H1 (cell line): ENCODE results near the gene TBC1D2. TPM values are rescaled to one million over a fixed set of nuclear protein-coding genes. Genes with fewer than 3 reads are reported as not detected.

Experiments
- CTCF ChIA-PET: fragments of 300-600 bp; sonication (Branson Sonifier 250); formaldehyde crosslinking; loops from one replicate; lab custom pipeline; 2021; ENCODE audit not compliant: partially characterized antibody; lab: Charles Lee
- POLR2A ChIA-PET: fragments of 300-600 bp; sonication (Branson Sonifier 250); formaldehyde crosslinking; loops from one replicate; lab custom pipeline; 2021; ENCODE audit warnings: inconsistent platforms; ENCODE audit not compliant: partially characterized antibody; lab: Charles Lee
- DNase-seq, 2 experiments: peaks; one replicate each; pipeline versions ENCODE4 v3.0.0 to v3.0.0-alpha.2; 2010 to 2022; ENCODE audit warnings: low spot score in 2 of 2, low read depth in 1 of 2, mixed read lengths in 1 of 2
- FAIRE-seq: peaks from 2 replicates; lab custom pipeline; 2011; peaks lifted over from hg19 to GRCh38; lab: Jason Lieb, UNC
- H2AFZ ChIP-seq: 2 replicates; pipeline ENCODE4 v1.8.1; 2012; ENCODE audit warnings: low read length, inconsistent platforms
- H2AK5ac ChIP-seq: 2 replicates; pipeline ENCODE4 v1.6.1; 2013; ENCODE audit warnings: low read depth, low read length
- H2BK120ac ChIP-seq: replicated peaks from 2 replicates; pipeline ENCODE3; 2013; ENCODE audit warnings: low read depth, low read length, inconsistent platforms
- H2BK12ac ChIP-seq: 2 replicates; pipeline ENCODE4 v1.6.1; 2013; ENCODE audit warnings: low read depth, low read length
- H2BK15ac ChIP-seq: 2 replicates; pipeline ENCODE4 v1.6.1; 2013; ENCODE audit warnings: low read length
- H2BK20ac ChIP-seq: 2 replicates; pipeline ENCODE4 v1.6.1; 2013; ENCODE audit warnings: low read length
- H2BK5ac ChIP-seq: 2 replicates; pipeline ENCODE4 v1.6.1; 2013; ENCODE audit warnings: low read depth, low read length
- H3K14ac ChIP-seq: 2 replicates; pipeline ENCODE4 v1.6.1; 2013; ENCODE audit warnings: inconsistent platforms; ENCODE audit not compliant: insufficient read length
- H3K18ac ChIP-seq: 2 replicates; pipeline ENCODE4 v1.6.1; 2013; ENCODE audit warnings: low read length; ENCODE audit errors: extremely low read depth
- H3K23ac ChIP-seq: 2 replicates; pipeline ENCODE4 v1.6.1; 2013; ENCODE audit warnings: inconsistent platforms; ENCODE audit not compliant: insufficient read length
- H3K23me2 ChIP-seq: 2 replicates; pipeline ENCODE4 v1.6.1; 2013; ENCODE audit warnings: low read depth, low read length
- H3K27ac ChIP-seq: 2 replicates; pipeline ENCODE4 v1.6.1; 2011; ENCODE audit warnings: low read depth, low read length, inconsistent platforms
- H3K27me3 ChIP-seq, 4 experiments: replicated peaks in 1 of 4; 1 replicate in 1 of 4; 2 replicates in 3 of 4; pipeline versions ENCODE4 v1.6.1 to v1.8.1; 2011 to 2013; ENCODE audit warnings: low read length in 3 of 4, mild to moderate bottlenecking in 3 of 4, inconsistent platforms in 2 of 4, mixed read lengths in 2 of 4, moderate library complexity in 1 of 4; ENCODE audit not compliant: control insufficient read depth in 3 of 4, insufficient read depth in 3 of 4; ENCODE audit errors: extremely low read depth in 1 of 4
- H3K36me3 ChIP-seq, 4 experiments: 2 replicates each; pipeline versions ENCODE4 v1.6.1 to v1.8.1; 2011 to 2013; ENCODE audit warnings: mild to moderate bottlenecking in 4 of 4, low read length in 3 of 4, moderate library complexity in 2 of 4, control low read depth in 1 of 4, inconsistent platforms in 1 of 4; ENCODE audit not compliant: insufficient read depth in 4 of 4, control insufficient read depth in 2 of 4
- H3K4ac ChIP-seq: replicated peaks from 2 replicates; pipeline ENCODE3; 2013; ENCODE audit warnings: low read length, low read depth, mixed read lengths, inconsistent platforms; ENCODE audit not compliant: insufficient read length
- H3K4me1 ChIP-seq, 4 experiments: replicated peaks in 1 of 4; 1 replicate in 1 of 4; 2 replicates in 3 of 4; pipeline versions ENCODE4 v1.6.1 to v1.8.1; 2011 to 2013; ENCODE audit warnings: low read length in 3 of 4, inconsistent platforms in 2 of 4, mixed read lengths in 1 of 4; ENCODE audit not compliant: insufficient read depth in 4 of 4, control insufficient read depth in 3 of 4
- H3K4me2 ChIP-seq, 2 experiments: 2 replicates each; pipeline versions ENCODE4 v1.6.1 to v1.8.1; 2011 to 2013; ENCODE audit warnings: low read depth in 2 of 2, low read length in 2 of 2, control low read depth in 1 of 2, inconsistent platforms in 1 of 2, mild to moderate bottlenecking in 1 of 2; ENCODE audit not compliant: insufficient read depth in 1 of 2
- H3K4me3 ChIP-seq, 4 experiments: fragments of 200-600, 300-600 bp in 1 of 4; sonication (generic), shearing (Covaris generic), sonication (Bioruptor Twin) in 1 of 4; 2 replicates each; pipeline versions ENCODE4 v1.5.1 to v1.8.1; 2011 to 2016; ENCODE audit warnings: low read length in 4 of 4, low read depth in 3 of 4, control low read depth in 2 of 4, inconsistent platforms in 2 of 4, mild to moderate bottlenecking in 2 of 4, mixed read lengths in 1 of 4, moderate library complexity in 1 of 4; ENCODE audit not compliant: insufficient read depth in 2 of 4; ENCODE audit errors: extremely low read depth in 1 of 4
- H3K56ac ChIP-seq: replicated peaks from 2 replicates; pipeline ENCODE3; 2013; ENCODE audit warnings: low read depth, mild to moderate bottlenecking, mixed read lengths, low read length, inconsistent platforms; ENCODE audit not compliant: insufficient read length
- H3K79me1 ChIP-seq: 2 replicates; pipeline ENCODE4 v1.6.1; 2013; ENCODE audit warnings: low read depth, low read length, control low read depth
- H3K79me2 ChIP-seq, 2 experiments: 2 replicates each; pipeline versions ENCODE4 v1.6.1 to v1.8.1; 2012 to 2013; ENCODE audit warnings: low read length in 2 of 2, mild to moderate bottlenecking in 2 of 2, inconsistent platforms in 1 of 2; ENCODE audit not compliant: insufficient read depth in 2 of 2, control insufficient read depth in 1 of 2
- H3K9ac ChIP-seq, 4 experiments: replicated peaks in 1 of 4; 1 replicate in 1 of 4; 2 replicates in 3 of 4; pipeline versions ENCODE4 v1.6.1 to v1.8.1; 2011 to 2013; ENCODE audit warnings: low read depth in 3 of 4, low read length in 3 of 4, control low read depth in 2 of 4, mild to moderate bottlenecking in 2 of 4, moderate library complexity in 2 of 4, inconsistent platforms in 1 of 4; ENCODE audit errors: extremely low read depth in 1 of 4
- H3K9me3 ChIP-seq, 2 experiments: 2 replicates each; pipeline versions ENCODE4 v1.6.1 to v1.8.1; 2012 to 2013; ENCODE audit warnings: mild to moderate bottlenecking in 2 of 2, moderate library complexity in 2 of 2, control low read depth in 1 of 2, inconsistent platforms in 1 of 2, low read depth in 1 of 2, low read length in 1 of 2, mixed read lengths in 1 of 2; ENCODE audit not compliant: insufficient read depth in 2 of 2
- H4K20me1 ChIP-seq, 2 experiments: replicated peaks in 1 of 2; 2 replicates each; pipeline versions ENCODE3 to v1.8.1; 2011 to 2013; ENCODE audit warnings: inconsistent platforms in 2 of 2, low read length in 2 of 2, mild to moderate bottlenecking in 1 of 2; ENCODE audit not compliant: insufficient read depth in 2 of 2, control insufficient read depth in 1 of 2
- H4K5ac ChIP-seq: 2 replicates; pipeline ENCODE4 v1.6.1; 2013; ENCODE audit warnings: low read length, low read depth, mixed read lengths, inconsistent platforms; ENCODE audit not compliant: insufficient read length
- H4K8ac ChIP-seq: 2 replicates; pipeline ENCODE4 v1.8.0; 2013; ENCODE audit warnings: mild to moderate bottlenecking, moderate library complexity, low read length, inconsistent platforms; ENCODE audit not compliant: insufficient read depth; ENCODE audit errors: extremely low read depth
- H4K91ac ChIP-seq: replicated peaks from 2 replicates; pipeline ENCODE3; 2013; ENCODE audit warnings: low read length, mixed read lengths, inconsistent platforms; ENCODE audit not compliant: insufficient read length
- ATF2 ChIP-seq: IDR thresholded peaks from 2 replicates; pipeline ENCODE4 v1.6.1; 2012; ENCODE audit warnings: low read length, inconsistent platforms
- EP300 ChIP-seq, 2 experiments: IDR thresholded peaks; 1 replicate in 1 of 2; 2 replicates in 1 of 2; pipeline ENCODE4 v1.6.1; 2011 to 2012; ENCODE audit warnings: low read depth in 2 of 2, low read length in 2 of 2, mild to moderate bottlenecking in 2 of 2, borderline replicate concordance in 1 of 2, inconsistent platforms in 1 of 2, moderate library complexity in 1 of 2
- NRF1 ChIP-seq: IDR thresholded peaks from 2 replicates; pipeline ENCODE4 v1.6.1; 2011; ENCODE audit warnings: mild to moderate bottlenecking, low read depth, low read length, improper control_type of control experiment
- RFX5 ChIP-seq: IDR thresholded peaks from 2 replicates; pipeline ENCODE4 v1.6.1; 2011; ENCODE audit warnings: low read depth, low read length, improper control_type of control experiment, borderline replicate concordance
- whole genome bisulfite sequencing, 2 experiments: shearing (Covaris generic) in 1 of 2; methylation state at CpG; one replicate each; pipeline versions ENCODE4 v1.1.6 to v1.1.7; 2013 to 2015; ENCODE audit warnings: low lambda C conversion rate in 2 of 2, mixed read lengths in 2 of 2, inconsistent platforms in 1 of 2, low coverage in 1 of 2, missing lambda C conversion rate in 1 of 2; ENCODE audit not compliant: insufficient replicate concordance in 2 of 2, insufficient coverage in 1 of 2, insufficient read length in 1 of 2; ENCODE audit errors: extremely low coverage in 1 of 2, missing lambda C conversion rate in 1 of 2; 5-methylcytosine and 5-hydroxymethylcytosine counted together
- polyA plus RNA-seq, 7 experiments: library from polyadenylated mRNA; depleted of rRNA in 3 of 7; stranded (reverse) in 5 of 7; unstranded in 2 of 7; fragments of >200 nt in 5 of 7; fragments of 200-250 nt in 2 of 7; gene quantifications; 1 replicate in 5 of 7; 2 replicates in 1 of 7; 4 replicates in 1 of 7; pipeline versions ENCODE4 v1.2.1 to v1.2.3, GENCODE V29; 2011 to 2013; ENCODE audit warnings: missing spikeins in 2 of 7, mixed read lengths in 2 of 7
- total RNA-seq: library from RNA; stranded (reverse); fragmentation: NEBNext Ultra II Directional; extraction: Animal tissue kit (Norgen Biotek cat#: 25700); gene quantifications from 2 replicates; pipeline ENCODE4 v1.2.1, GENCODE V29; 2021

The TBC1D2 gene
- total and polyA plus RNA-seq, 2 of the 8 experiments (the other 6 are each of a cell fraction or from before 2014, with no cell fraction given): 7.4 TPM

- Histone ChIP-seq H3K36me3 (no peaks in the 10 kb centered on the region), H3K79me1 (no peaks in the 10 kb centered on the region; the same call in 1 of the 2 replicates), H2BK120ac (no peak overlapping the region), H3K4ac (no peak overlapping the region), H3K27me3 (no peaks in the 10 kb centered on the region), H4K8ac (no peak overlapping the region), H4K20me1 (peaks cover 0 to 1% of the 10 kb centered on the region in 2 experiments), H3K4me3 (no peak overlapping the region), H3K56ac (no peak overlapping the region), H3K9ac (no peak overlapping the region), H3K4me2 (no peak overlapping the region), H3K4me1 (peaks cover 0 to 3% (median 0%) of the 10 kb centered on the region in 4 experiments; a peak in 2 of 7 replicates), H3K27ac (no peak overlapping the region), H4K91ac (no peak overlapping the region), H3K9me3 (no peaks in the 10 kb centered on the region), H2BK5ac (no peak overlapping the region), H2BK12ac (no peak overlapping the region), H4K5ac (no peak overlapping the region), H3K23me2 (no peaks in the 10 kb centered on the region), H3K14ac (no peak overlapping the region), H3K23ac (no peak overlapping the region), H2AFZ (no peak overlapping the region), H2BK20ac (no peak overlapping the region), H3K18ac (no peak overlapping the region), H2BK15ac (no peak overlapping the region), H2AK5ac (no peak overlapping the region), H3K79me2 (no peaks in the 10 kb centered on the region)
- DNase-seq: no peak
- POLR2A ChIA-PET: no interaction called here
- no peak for FAIRE-seq
- no peak for TF ChIP-seq RFX5
- TF ChIP-seq NRF1: no peak
- no peak for TF ChIP-seq ATF2
- no peak for TF ChIP-seq EP300 (IDR thresholded peaks at IDR 0.05; ENCODE audit: borderline replicate concordance in 1 of 2, low read depth in 2 of 2, low read length in 2 of 2)
- WGBS, 2 experiments: 86% methylated on average over 3 of the region's 3 CpGs; no CpG with 5 or more reads in 1 of the 2 experiments
- CTCF ChIA-PET: no interaction called here
Measured at GRCh38 chr9:98150721-98151120, 104.7 kb downstream of the TBC1D2 start.
